ENCODE measurements around the gene MAP3K12.

MAP3K12 gene

GRCh38 chr12:53480491-53481442 lies 18.5 kb downstream of the MAP3K12 start:
- no peak overlapping the region for H3K4me2 ChIP-seq (ENCODE audit: low read length)
- no peaks in the 10 kb centered on the region for H3K27me3 ChIP-seq (ENCODE audit: control insufficient read depth, insufficient read depth, low read length)
- H3K4me1 ChIP-seq, result peaks cover 16% of the 10 kb centered on the region
- no peak overlapping the region for H3K4me3 ChIP-seq (ENCODE audit: low read depth, low read length)
- H3K9me3 ChIP-seq (ENCODE audit: control insufficient read depth, low read length), result no peaks in the 10 kb centered on the region
- no peak overlapping the region for H3K27ac ChIP-seq
- H3K79me2 ChIP-seq, result peaks cover 15% of the 10 kb centered on the region
- no peak overlapping the region for H3K9ac ChIP-seq
- no peak for TF ChIP-seq CTCF (IDR thresholded peaks at IDR 0.05)
- no peaks in the 10 kb centered on the region for H3K36me3 ChIP-seq (ENCODE audit: control insufficient read depth, insufficient read depth, low read length)
- H2AFZ ChIP-seq, result no peak overlapping the region

GRCh38 chr12:53479331-53479730 lies 19.9 kb downstream of the MAP3K12 start:
- Histone ChIP-seq H3K79me2 (peaks cover 17% of the 10 kb centered on the region), H2AFZ (no peak overlapping the region), H3K36me3 (ENCODE audit: control insufficient read depth, insufficient read depth, low read length) (no peaks in the 10 kb centered on the region), H3K4me3 (ENCODE audit: low read depth, low read length) (no peak overlapping the region), H3K27ac (no peak overlapping the region), H3K9me3 (ENCODE audit: control insufficient read depth, low read length) (no peaks in the 10 kb centered on the region), H3K4me1 (peaks cover 22% of the 10 kb centered on the region), H3K9ac (no peak overlapping the region), H3K27me3 (ENCODE audit: control insufficient read depth, insufficient read depth, low read length) (no peaks in the 10 kb centered on the region), H3K4me2 (ENCODE audit: low read length) (no peak overlapping the region)
- TF ChIP-seq CTCF (IDR thresholded peaks at IDR 0.05), result no peak

- H2AFZ ChIP-seq, result no peak overlapping the region
- no peaks in the 10 kb centered on the region for H3K9me3 ChIP-seq (ENCODE audit: control insufficient read depth, low read length)
- H3K27ac ChIP-seq, result no peak overlapping the region
- H3K4me2 ChIP-seq (ENCODE audit: low read length), result no peak overlapping the region
- no peak overlapping the region for H3K4me3 ChIP-seq (ENCODE audit: low read depth, low read length)
- H3K9ac ChIP-seq, result no peak overlapping the region
- no peaks in the 10 kb centered on the region for H3K36me3 ChIP-seq (ENCODE audit: control insufficient read depth, insufficient read depth, low read length)
- TF ChIP-seq CTCF (IDR thresholded peaks at IDR 0.05), result no peak
- no peaks in the 10 kb centered on the region for H3K27me3 ChIP-seq (ENCODE audit: control insufficient read depth, insufficient read depth, low read length)
- H3K79me2 ChIP-seq, result peaks cover 17% of the 10 kb centered on the region
- H3K4me1 ChIP-seq, result peaks cover 22% of the 10 kb centered on the region
Observed at GRCh38 chr12:53478865-53479264, 20.4 kb downstream of the MAP3K12 start.

GRCh38 chr12:53476769-53477209 lies 22.5 kb downstream of the MAP3K12 start:
- H3K79me2 ChIP-seq, result peaks cover 22% of the 10 kb centered on the region
- peak; percentile 28 for TF ChIP-seq CTCF (IDR thresholded peaks at IDR 0.05)
- H2AFZ ChIP-seq, result no peak overlapping the region
- peak overlapping the region; percentile 21 for H3K27ac ChIP-seq
- no peaks in the 10 kb centered on the region for H3K9me3 ChIP-seq (ENCODE audit: control insufficient read depth, low read length)
- H3K4me2 ChIP-seq (ENCODE audit: low read length), result no peak overlapping the region
- H3K9ac ChIP-seq, result no peak overlapping the region
- no peak overlapping the region for H3K4me3 ChIP-seq (ENCODE audit: low read depth, low read length)
- H3K27me3 ChIP-seq (ENCODE audit: control insufficient read depth, insufficient read depth, low read length), result no peaks in the 10 kb centered on the region
- no peaks in the 10 kb centered on the region for H3K36me3 ChIP-seq (ENCODE audit: control insufficient read depth, insufficient read depth, low read length)
- peaks cover 41% of the 10 kb centered on the region for H3K4me1 ChIP-seq

Measured in parathyroid adenoma (tissue), 2 donors.